Stomach (tissue), 9 donors: ENCODE results near the gene GNAS. TPM values are rescaled to one million over a fixed set of nuclear protein-coding genes. Genes with fewer than 3 reads are reported as not detected.

ENCODE experiments used
- DNase-seq, 2 donors: peaks; one replicate each; pipeline versions ENCODE4 v3.0.0 to v3.0.0-alpha.2; 2013 to 2019
- H3K27ac ChIP-seq, 5 donors: fragments of 200-600 bp in 4 of 5; sonication (generic) in 4 of 5; one replicate each; pipeline ENCODE4 v1.5.1; 2013 to 2019; ENCODE audit warnings: mild to moderate bottlenecking in 1 of 5, moderate library complexity in 1 of 5
- H3K27me3 ChIP-seq, 3 donors: fragments of 200-600 bp; sonication (generic); one replicate each; pipeline ENCODE4 v1.5.1; 2017 to 2019; ENCODE audit warnings: mixed run types in 1 of 3
- H3K36me3 ChIP-seq, 4 donors: fragments of 200-600 bp; sonication (generic); 1 replicate in 3 of 4; 2 replicates in 1 of 4; pipeline ENCODE4 v1.5.1; 2016 to 2019
- H3K4me1 ChIP-seq, 4 donors: fragments of 200-600 bp; sonication (generic); one replicate each; pipeline ENCODE4 v1.5.1; 2016 to 2019
- H3K4me3 ChIP-seq, 4 donors: fragments of 200-600 bp; sonication (generic) in 3 of 4; one replicate each; pipeline ENCODE4 v1.5.1; 2016 to 2019; ENCODE audit warnings: mild to moderate bottlenecking in 1 of 4
- H3K9me3 ChIP-seq, 4 donors: fragments of 200-600 bp; sonication (generic); one replicate each; pipeline ENCODE4 v1.5.1; 2016 to 2019
- CTCF ChIP-seq, 7 experiments: fragments of 450-650 bp in 4 of 7; fragments of 200-600 bp in 3 of 7; sonication (generic) in 3 of 7; IDR thresholded peaks; one replicate each; pipeline ENCODE4 v1.5.1; 2016 to 2019; ENCODE audit warnings: antibody characterized with exemption in 7 of 7, control low read depth in 2 of 7, mild to moderate bottlenecking in 1 of 7
- EP300 ChIP-seq: sonication (generic); formaldehyde crosslinking; IDR thresholded peaks from one replicate; pipeline ENCODE4 v1.6.1; 2017; ENCODE audit warnings: antibody characterized with exemption
- POLR2A ChIP-seq, 4 donors: fragments of 450-650 bp; IDR thresholded peaks; one replicate each; pipeline ENCODE4 v1.6.1; 2016; ENCODE audit warnings: antibody characterized with exemption in 4 of 4, control low read depth in 2 of 4, mild to moderate bottlenecking in 1 of 4, moderate library complexity in 1 of 4
- POLR2AphosphoS5 ChIP-seq, 3 donors: sonication (generic); formaldehyde crosslinking; IDR thresholded peaks; one replicate each; pipeline ENCODE4 v1.6.1; 2016; ENCODE audit warnings: antibody characterized with exemption in 3 of 3
- WGBS, 5 donors: extraction: QIAGEN DNeasy Blood & Tissue Kit in 3 of 5; methylation state at CpG; one replicate each; pipeline versions ENCODE4 v1.1.5 to v1.1.7; 2013 to 2018; 5-methylcytosine and 5-hydroxymethylcytosine counted together
- intact Hi-C: fragments of 100-400 bp; cut with DNase I; formaldehyde crosslinking; loops from one replicate; pipeline ENCODE4 v1.15.1; 2023; ENCODE audit warnings: low total_unique reads
- polyA plus RNA-seq, 3 donors: library from polyadenylated mRNA; stranded (reverse); fragments of 200-250 nt; gene quantifications; one replicate each; pipeline ENCODE4 v1.2.3, GENCODE V29; 2013
- total RNA-seq, 5 donors: library from RNA; depleted of rRNA; stranded (reverse); fragments of >200 nt; gene quantifications; one replicate each; pipeline versions ENCODE4 v1.1.0 to v1.2.3, GENCODE V29; 2014 to 2016
- donor health status: healthy with polysubstance abuse.
- donor health status: Bipolar disorder and iron deficiency.
- donor health status: healthy.

GNAS gene
- total and polyA plus RNA-seq, 8 donors = 306 to 1,010 (median 704) TPM

GRCh38 chr20:58932170-58932569 lies 79.7 kb downstream of the GNAS start:
- H3K27ac ChIP-seq = no peak overlapping the region
- H3K36me3 ChIP-seq = no peaks in the 10 kb centered on the region
- no peak for TF ChIP-seq POLR2AphosphoS5 (IDR thresholded peaks at IDR 0.05)
- no peak for TF ChIP-seq CTCF (IDR thresholded peaks at IDR 0.05)
- H3K4me3 ChIP-seq = no peak overlapping the region
- H3K9me3 ChIP-seq = peaks cover 0 to 9% (median 0%) of the 10 kb centered on the region in 4 donors
- H3K27me3 ChIP-seq = peaks cover 0 to 5% (median 0%) of the 10 kb centered on the region in 3 donors
- intact Hi-C loops = no loop called here
- no peak for DNase-seq
- WGBS, 5 donors = 86 to 88% (median 86%) methylated on average over 5 of the region's 5 CpGs
- no peaks in the 10 kb centered on the region for H3K4me1 ChIP-seq

GRCh38 chr20:58938078-58938477 lies 85.6 kb downstream of the GNAS start:
- Histone ChIP-seq H3K27me3 (peaks cover 0 to 5% (median 0%) of the 10 kb centered on the region in 3 donors), H3K36me3 (no peaks in the 10 kb centered on the region), H3K9me3 (peaks cover 0 to 9% (median 0%) of the 10 kb centered on the region in 4 donors), H3K4me3 (no peak overlapping the region), H3K27ac (no peak overlapping the region), H3K4me1 (peaks cover 0 to 5% (median 0%) of the 10 kb centered on the region in 4 donors)
- intact Hi-C loops = no loop called here
- no peak for DNase-seq
- TF ChIP-seq POLR2A (IDR thresholded peaks at IDR 0.05) (no peak), POLR2AphosphoS5 (IDR thresholded peaks at IDR 0.05) (no peak), EP300 (no peak), CTCF (IDR thresholded peaks at IDR 0.05) (no peak)
- WGBS, 5 donors = 27 to 53% (median 42%) methylated on average over 2 of the region's 2 CpGs

- no peak for TF ChIP-seq EP300
- TF ChIP-seq POLR2A (IDR thresholded peaks at IDR 0.05) = no peak
- no peak for TF ChIP-seq POLR2AphosphoS5 (IDR thresholded peaks at IDR 0.05)
- no peak for TF ChIP-seq CTCF (IDR thresholded peaks at IDR 0.05)
- 23 to 59% (median 35%) methylated on average over 1 of the region's 1 CpG for WGBS, 5 donors
Measured at GRCh38 chr20:58938541-58938940, 86.0 kb downstream of the GNAS start.

DNA sequence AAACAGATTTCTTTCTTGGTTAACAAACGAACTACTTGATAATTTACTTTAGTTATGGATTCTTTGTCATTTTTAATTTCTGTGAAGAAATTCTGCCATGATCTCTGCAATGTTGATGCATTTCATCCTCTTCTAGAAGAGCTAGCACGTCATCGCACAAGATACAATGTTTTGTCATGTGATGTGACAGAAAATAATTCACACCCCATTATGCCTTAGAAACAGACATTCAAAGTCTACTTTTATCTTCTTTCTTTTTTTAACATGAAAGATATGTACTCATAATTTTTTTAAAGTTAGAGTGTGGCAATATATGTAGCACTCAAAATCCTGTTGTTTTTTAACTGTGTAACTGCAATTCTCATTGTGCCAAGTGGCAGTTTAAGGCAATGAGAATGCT lies 89.0 kb downstream of the GNAS start:
- Histone ChIP-seq H3K9me3 (peaks cover 0 to 4% (median 0%) of the 10 kb centered on the region in 4 donors), H3K36me3 (no peaks in the 10 kb centered on the region), H3K4me1 (peaks cover 0 to 5% (median 0%) of the 10 kb centered on the region in 4 donors), H3K27me3 (no peaks in the 10 kb centered on the region), H3K27ac (no peak overlapping the region), H3K4me3 (no peak overlapping the region)
- TF ChIP-seq POLR2A (IDR thresholded peaks at IDR 0.05) = no peak
- no peak for TF ChIP-seq EP300
- no peak for TF ChIP-seq POLR2AphosphoS5 (IDR thresholded peaks at IDR 0.05)
- intact Hi-C loops = no loop called here
- no peak for DNase-seq
- 63 to 74% (median 67%) methylated on average over 3 of the region's 3 CpGs for WGBS, 5 donors

More at GRCh38 chr20:58938541-58938940, 86.0 kb downstream of the GNAS start:
- intact Hi-C loops = no loop called here
- Histone ChIP-seq H3K27me3 (peaks cover 0 to under 1% (median 0%) of the 10 kb centered on the region in 3 donors), H3K9me3 (peaks cover 0 to 9% (median 0%) of the 10 kb centered on the region in 4 donors), H3K27ac (no peak overlapping the region), H3K4me3 (no peak overlapping the region), H3K4me1 (peaks cover 0 to 5% (median 0%) of the 10 kb centered on the region in 4 donors), H3K36me3 (no peaks in the 10 kb centered on the region)
- DNase-seq = no peak

DNA sequence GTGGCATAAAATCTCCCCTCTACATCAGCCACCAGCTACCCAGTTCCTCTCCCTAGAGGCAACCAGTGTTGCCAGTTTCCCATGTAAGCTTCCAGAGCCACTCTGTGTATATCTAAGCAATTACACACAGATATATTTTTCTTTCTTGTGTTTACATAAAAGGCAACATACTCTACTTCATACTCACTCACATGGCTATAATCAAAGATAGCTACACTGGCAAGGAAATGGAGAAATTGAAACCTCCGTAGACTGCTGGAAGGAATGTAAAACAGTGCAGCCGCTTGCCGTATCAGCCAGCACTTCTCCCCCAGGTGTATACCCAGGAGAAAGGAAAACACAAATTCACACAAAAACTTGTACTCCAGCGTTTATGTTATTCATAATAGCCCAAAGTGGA lies 90.0 kb downstream of the GNAS start:
- peaks cover 0 to 5% (median 0%) of the 10 kb centered on the region in 4 donors for H3K4me1 ChIP-seq
- no peaks in the 10 kb centered on the region for H3K27me3 ChIP-seq
- 22 to 33% (median 28%) methylated on average over 4 of the region's 4 CpGs for WGBS, 5 donors
- intact Hi-C loops = no loop called here
- no peaks in the 10 kb centered on the region for H3K36me3 ChIP-seq
- peak in 1 of 2 donors; percentile 17 for DNase-seq
- TF ChIP-seq POLR2AphosphoS5 (IDR thresholded peaks at IDR 0.05) (no peak), EP300 (no peak), POLR2A (IDR thresholded peaks at IDR 0.05) (no peak), CTCF (IDR thresholded peaks at IDR 0.05) (no peak)
- H3K9me3 ChIP-seq = no peaks in the 10 kb centered on the region
- H3K27ac ChIP-seq = no peak overlapping the region
- no peak overlapping the region for H3K4me3 ChIP-seq
